SJSA1 (cell line): ENCODE measurements around the gene STAT5A. TPM values are rescaled to one million over a fixed set of nuclear protein-coding genes. Genes with fewer than 3 reads are reported as not detected.

Source experiments
- DNase-seq, 2 experiments: peaks; one replicate each; pipeline ENCODE4 v3.0.0-alpha.2; 2015 to 2020; ENCODE audit warnings: low spot score in 2 of 2, low read depth in 1 of 2
- H3K27ac ChIP-seq: fragments of 250-450 bp; sonication (Bioruptor Pico); 2 replicates; pipeline ENCODE4 v1.5.1; 2020; ENCODE audit warnings: mild to moderate bottlenecking, moderate library complexity
- H3K27me3 ChIP-seq: fragments of 250-450 bp; sonication (Bioruptor Pico); replicated peaks from 2 replicates; pipeline ENCODE4 v1.5.1; 2020; ENCODE audit warnings: mild to moderate bottlenecking, moderate library complexity
- H3K36me3 ChIP-seq: fragments of 250-450 bp; sonication (Bioruptor Pico); 2 replicates; pipeline ENCODE4 v1.5.1; 2020; ENCODE audit warnings: mild to moderate bottlenecking
- H3K4me1 ChIP-seq: fragments of 250-450 bp; sonication (Bioruptor Pico); replicated peaks from 2 replicates; pipeline ENCODE4 v1.6.1; 2021; ENCODE audit warnings: mild to moderate bottlenecking
- H3K4me3 ChIP-seq: fragments of 250-450 bp; sonication (Bioruptor Pico); 2 replicates; pipeline ENCODE4 v1.5.1; 2020; ENCODE audit warnings: mild to moderate bottlenecking
- H3K9me3 ChIP-seq: fragments of 250-450 bp; sonication (Bioruptor Pico); replicated peaks from 2 replicates; pipeline ENCODE4 v1.5.1; 2020; ENCODE audit warnings: mild to moderate bottlenecking
- total RNA-seq: library from RNA; depleted of rRNA; stranded (reverse); fragments of >200 nt; shearing (Covaris generic); gene quantifications from 2 replicates; pipeline ENCODE4 v1.2.3, GENCODE V29; 2014

STAT5A gene
- total RNA-seq, 1 experiment from 2014 or later: 4.6 TPM

DNA sequence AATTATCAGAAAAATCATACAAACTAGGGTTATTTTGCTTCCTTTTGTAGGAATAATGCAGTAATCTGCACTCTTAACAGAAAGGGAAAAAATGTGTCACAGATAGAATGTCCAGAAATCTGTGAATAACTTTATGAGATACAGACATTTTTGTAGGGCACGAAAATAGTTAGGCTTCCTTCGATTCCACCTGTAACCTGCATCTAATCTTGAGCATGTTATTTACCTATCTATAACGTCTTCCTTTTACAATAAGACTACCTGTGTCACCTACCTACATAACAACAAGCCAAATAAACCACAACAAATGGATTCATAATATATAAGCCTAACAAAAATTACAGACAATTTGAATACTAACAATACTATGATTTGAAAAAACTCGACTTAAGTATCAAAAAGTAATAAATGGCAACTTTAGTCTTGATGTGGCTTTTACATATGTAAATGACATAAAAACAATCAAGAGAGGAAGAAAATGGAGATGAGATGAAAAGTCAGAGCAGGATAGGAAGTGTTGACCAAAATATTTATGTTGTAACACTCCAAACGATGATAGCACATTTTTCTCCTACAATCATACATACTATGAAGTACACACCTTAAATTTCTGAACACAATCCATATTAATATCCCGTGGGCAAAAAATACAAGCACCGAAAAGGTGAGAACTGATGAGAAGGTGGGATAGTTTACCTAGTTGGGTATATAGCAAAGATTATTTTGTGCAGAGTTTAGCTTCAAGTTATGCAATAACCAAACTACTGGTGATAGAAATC, 14.6 kb upstream of the STAT5A start:
- DNase-seq: no peak
- Histone ChIP-seq H3K36me3 (peaks cover 3% of the 10 kb centered on the region; the same call in 1 of the 2 replicates), H3K4me1 (peaks cover 44% of the 10 kb centered on the region), H3K4me3 (no peak overlapping the region), H3K9me3 (peaks cover 2% of the 10 kb centered on the region; the same call in 1 of the 2 replicates), H3K27ac (no peak overlapping the region), H3K27me3 (no peaks in the 10 kb centered on the region)

- Histone ChIP-seq H3K27me3 (no peaks in the 10 kb centered on the region), H3K9me3 (peaks cover 2% of the 10 kb centered on the region; the same call in 1 of the 2 replicates), H3K27ac (no peak overlapping the region), H3K4me3 (no peak overlapping the region), H3K36me3 (peaks cover 3% of the 10 kb centered on the region; the same call in 1 of the 2 replicates), H3K4me1 (peaks cover 39% of the 10 kb centered on the region)
- no peak for DNase-seq
These were observed 14.1 kb upstream of the STAT5A start for GRCh38 chr17:42274253-42274542.

DNA sequence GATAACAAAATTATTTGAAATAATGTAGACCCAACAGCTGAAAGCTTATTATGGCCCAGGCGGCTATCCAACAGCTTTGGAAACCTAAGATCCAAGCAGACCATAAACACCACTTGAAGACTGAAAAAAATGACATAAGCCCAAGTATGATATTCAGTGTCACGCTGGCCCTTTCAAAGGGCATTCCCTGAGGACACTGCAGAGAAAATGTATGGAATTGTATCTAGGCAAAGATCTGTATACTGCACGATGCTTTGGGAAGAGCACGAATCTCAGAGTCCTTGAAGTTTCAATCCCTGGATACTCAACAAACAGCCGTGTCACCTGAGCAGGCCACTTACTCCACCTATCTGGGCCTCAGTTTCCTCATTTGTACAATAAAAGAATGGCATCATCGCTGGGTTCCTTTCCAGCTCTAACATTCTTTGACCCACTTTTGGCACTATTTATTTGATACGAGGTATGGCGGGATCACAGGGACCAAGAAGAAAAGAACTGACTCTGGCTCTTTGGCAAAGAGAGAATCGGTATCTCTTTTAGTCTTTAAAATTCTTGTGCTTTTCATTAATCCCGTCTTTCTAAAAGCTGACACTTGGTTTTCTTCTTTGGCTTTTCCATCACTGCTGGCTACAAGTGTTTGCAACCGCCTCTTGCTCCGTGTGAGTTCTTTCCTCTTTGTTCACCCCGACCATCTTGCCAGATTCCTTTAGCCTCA, 13.3 kb upstream of the STAT5A start:
- H3K27ac ChIP-seq: no peak overlapping the region
- no peak for DNase-seq

GRCh38 chr17:42275527-42276358, 12.6 kb upstream of the STAT5A start:
- DNase-seq: peak; percentile 40 to 43
- H3K36me3 ChIP-seq: peaks cover 3% of the 10 kb centered on the region; the same call in 1 of the 2 replicates
- 0 out of 2 replicates have a peak overlapping the region, but pooled peaks have one; percentile 67 for H3K27ac ChIP-seq
- H3K9me3 ChIP-seq: peaks cover 2% of the 10 kb centered on the region; the same call in 1 of the 2 replicates
- H3K4me1 ChIP-seq: peaks cover 24% of the 10 kb centered on the region
- no peaks in the 10 kb centered on the region for H3K27me3 ChIP-seq
- H3K4me3 ChIP-seq: peak overlapping the region; percentile 93

More for the DNA sequence above, 13.3 kb upstream of the STAT5A start:
- H3K9me3 ChIP-seq: peaks cover 2% of the 10 kb centered on the region; the same call in 1 of the 2 replicates
- no peaks in the 10 kb centered on the region for H3K27me3 ChIP-seq
- peaks cover 3% of the 10 kb centered on the region; the same call in 1 of the 2 replicates for H3K36me3 ChIP-seq
- H3K4me1 ChIP-seq: peaks cover 32% of the 10 kb centered on the region
- H3K4me3 ChIP-seq: peak overlapping the region; percentile 93

DNA sequence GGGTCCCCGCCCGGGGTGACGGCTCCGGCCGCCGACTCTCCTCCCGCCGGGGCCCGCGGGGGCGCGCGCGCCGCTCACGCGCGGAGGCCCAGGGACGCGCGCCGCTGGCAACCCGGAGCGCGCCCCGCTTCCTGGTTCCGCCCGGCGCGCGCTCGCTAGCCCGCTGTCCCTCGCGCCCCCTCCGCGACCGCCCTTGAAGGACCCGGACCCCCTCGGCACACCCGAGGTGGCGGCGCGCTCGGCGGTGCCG, 12.0 kb upstream of the STAT5A start, which contains the start of gene STAT5B:
STAT5B (minus strand) TSS at position 33 of the 250 bp plus-strand sequence. CDS start 44,264 bp downstream, outside the sequence.
- Histone ChIP-seq H3K9me3 (peaks cover 2% of the 10 kb centered on the region; the same call in 1 of the 2 replicates), H3K27me3 (no peaks in the 10 kb centered on the region), H3K36me3 (peaks cover 3% of the 10 kb centered on the region; the same call in 1 of the 2 replicates), H3K27ac (peak within 1 kb of the TSS; percentile 67), H3K4me1 (peaks cover 20% of the 10 kb centered on the region), H3K4me3 (peak within 1 kb of the TSS; percentile 93)
- DNase-seq: peak in 1 of 2 experiments; percentile 56

- H3K9me3 ChIP-seq: peaks cover 2% of the 10 kb centered on the region; the same call in 1 of the 2 replicates
- peak; percentile 74 to 82 for DNase-seq
- peak overlapping the region; percentile 93 for H3K4me3 ChIP-seq
- H3K4me1 ChIP-seq: peaks cover 20% of the 10 kb centered on the region
- H3K36me3 ChIP-seq: peaks cover 3% of the 10 kb centered on the region; the same call in 1 of the 2 replicates
- H3K27ac ChIP-seq: peak overlapping the region; percentile 67
- H3K27me3 ChIP-seq: no peaks in the 10 kb centered on the region
These were observed 11.5 kb upstream of the STAT5A start for GRCh38 chr17:42276609-42277341.

GRCh38 chr17:42277342-42277712, 11.0 kb upstream of the STAT5A start:
- H3K4me3 ChIP-seq: no peak overlapping the region
- peaks cover 3% of the 10 kb centered on the region; the same call in 1 of the 2 replicates for H3K36me3 ChIP-seq
- peaks cover 2% of the 10 kb centered on the region; the same call in 1 of the 2 replicates for H3K9me3 ChIP-seq
- peaks cover 20% of the 10 kb centered on the region for H3K4me1 ChIP-seq
- DNase-seq: no peak
- no peak overlapping the region for H3K27ac ChIP-seq
- H3K27me3 ChIP-seq: no peaks in the 10 kb centered on the region

DNA sequence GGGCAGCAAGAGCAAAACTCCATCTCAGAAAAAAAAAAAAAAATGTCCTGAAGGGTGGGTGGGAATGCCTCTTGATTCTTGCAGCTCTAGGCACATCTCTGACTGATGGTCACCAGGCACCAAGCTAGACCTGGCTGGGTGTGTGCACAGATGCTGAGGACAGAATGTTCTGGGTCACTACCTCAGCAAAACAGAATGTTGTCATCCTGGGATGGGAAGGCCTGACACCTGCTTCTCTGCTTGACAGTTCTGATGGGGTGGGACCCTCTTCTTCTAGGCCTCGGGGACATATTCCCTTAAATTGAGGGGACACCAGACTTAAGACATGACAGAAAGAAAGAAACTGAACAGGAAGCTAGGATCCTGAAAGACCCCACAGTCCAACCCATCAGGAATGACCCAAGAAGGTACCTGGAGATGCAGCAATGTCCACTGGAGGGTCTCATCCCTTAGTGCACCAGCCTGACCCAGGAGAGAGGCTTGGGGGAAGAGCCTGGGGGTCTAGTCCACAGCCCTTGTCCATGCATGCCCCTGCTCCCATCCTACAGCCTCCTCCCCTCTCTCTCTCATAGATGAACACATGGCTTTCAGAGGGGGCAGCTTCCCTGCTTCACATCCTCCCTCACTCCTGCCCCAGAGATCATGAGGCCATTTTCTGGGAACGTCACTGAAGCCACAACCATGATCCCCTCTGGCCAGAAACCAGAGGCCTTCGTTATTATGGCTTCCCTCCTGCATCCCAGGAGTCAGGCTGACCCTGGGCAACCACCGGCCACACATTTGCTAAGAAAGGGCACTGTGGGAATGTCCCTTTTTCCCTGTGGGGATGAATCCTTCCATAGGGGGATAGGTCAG, 8.3 kb upstream of the STAT5A start:
- Histone ChIP-seq H3K9me3 (peaks cover 2% of the 10 kb centered on the region; the same call in 1 of the 2 replicates), H3K4me3 (no peak overlapping the region), H3K27ac (no peak overlapping the region), H3K27me3 (no peaks in the 10 kb centered on the region), H3K4me1 (peaks cover 13% of the 10 kb centered on the region), H3K36me3 (peaks cover 3% of the 10 kb centered on the region; the same call in 1 of the 2 replicates)
- peak in 1 of 2 experiments; percentile 22 for DNase-seq

- H3K4me1 ChIP-seq: peaks cover 8% of the 10 kb centered on the region
- DNase-seq: peak in 1 of 2 experiments; percentile 37
These were observed 6.7 kb upstream of the STAT5A start for GRCh38 chr17:42281571-42282096.

DNA sequence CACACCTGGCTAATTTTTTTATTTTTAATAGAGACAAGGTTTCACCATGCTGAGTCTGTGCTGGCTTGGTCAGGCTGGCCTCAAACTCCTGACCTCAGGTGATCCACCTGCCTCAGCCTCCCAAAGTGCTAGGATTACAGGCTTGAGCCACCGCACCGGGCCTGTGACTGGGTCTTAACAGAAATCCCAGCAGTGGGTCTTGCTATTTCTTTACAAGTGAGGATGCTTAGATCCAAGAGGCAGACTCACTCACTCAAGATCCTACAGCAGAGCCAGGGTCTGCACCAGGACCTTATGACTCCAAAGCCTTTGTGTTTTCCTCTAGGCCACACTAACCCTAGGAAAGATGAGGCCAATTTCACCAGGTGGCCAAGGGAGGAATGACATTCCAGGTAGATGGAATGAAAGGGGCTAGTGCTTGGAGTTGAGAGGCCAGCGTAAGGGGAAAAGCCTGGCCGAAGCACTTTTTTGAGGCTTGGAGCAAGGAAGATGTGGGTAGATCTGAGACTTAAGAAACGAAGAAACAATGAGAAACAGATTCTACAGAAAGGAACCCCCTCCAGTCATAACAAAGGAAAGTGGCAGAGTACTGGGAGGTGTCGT, 5.7 kb upstream of the STAT5A start:
- no peaks in the 10 kb centered on the region for H3K27me3 ChIP-seq
- no peak overlapping the region for H3K27ac ChIP-seq
- no peaks in the 10 kb centered on the region for H3K9me3 ChIP-seq
- peaks cover 5% of the 10 kb centered on the region for H3K4me1 ChIP-seq
- peak in 1 of 2 experiments; percentile 16 for DNase-seq
- no peaks in the 10 kb centered on the region for H3K36me3 ChIP-seq
- H3K4me3 ChIP-seq: no peak overlapping the region

More at GRCh38 chr17:42281571-42282096, 6.7 kb upstream of the STAT5A start:
- no peaks in the 10 kb centered on the region for H3K27me3 ChIP-seq
- H3K27ac ChIP-seq: no peak overlapping the region
- no peak overlapping the region for H3K4me3 ChIP-seq
- H3K9me3 ChIP-seq: no peaks in the 10 kb centered on the region
- H3K36me3 ChIP-seq: no peaks in the 10 kb centered on the region

DNA sequence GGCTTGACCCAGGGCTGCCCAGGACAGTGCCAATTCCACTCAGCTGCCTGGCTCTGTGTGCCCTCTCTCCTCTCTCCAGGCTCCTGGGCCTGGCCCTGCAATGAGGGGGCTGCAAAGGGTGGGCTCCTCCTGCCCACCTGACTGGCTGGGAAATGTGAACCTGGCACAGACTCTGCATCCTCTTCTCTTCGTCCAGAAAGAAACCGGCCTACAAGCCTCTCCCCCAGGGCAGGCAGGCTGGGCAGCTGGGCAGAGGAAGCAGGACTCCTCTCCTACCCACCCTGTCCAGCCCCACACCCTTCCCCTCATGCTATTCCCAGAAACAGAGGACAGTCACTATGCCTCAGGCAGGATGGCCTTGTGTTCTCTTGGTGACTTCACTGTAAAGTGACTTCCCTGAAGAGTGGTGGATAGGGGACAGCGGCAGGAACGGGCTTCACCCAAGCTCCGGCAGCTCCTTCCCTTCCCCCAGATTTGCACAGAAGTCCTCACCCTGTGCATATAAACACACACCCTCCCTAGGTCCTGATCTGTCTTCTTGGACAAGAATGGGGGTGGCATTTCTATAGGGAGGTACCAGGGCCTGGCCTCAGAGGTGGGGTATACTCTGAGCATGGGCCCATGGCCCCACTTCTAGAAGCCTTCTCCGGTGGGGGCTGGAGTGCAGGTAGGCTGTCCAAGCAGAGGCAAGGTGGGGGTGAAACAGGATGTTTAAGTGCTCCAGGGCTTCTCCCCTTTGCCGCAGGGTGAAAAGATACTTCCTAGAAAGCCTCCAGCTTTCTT, 4.9 kb upstream of the STAT5A start:
- H3K4me1 ChIP-seq: peaks cover 12% of the 10 kb centered on the region
- no peaks in the 10 kb centered on the region for H3K9me3 ChIP-seq
- peak in 1 of 2 experiments; percentile 32 for DNase-seq
- no peaks in the 10 kb centered on the region for H3K27me3 ChIP-seq
- H3K36me3 ChIP-seq: no peaks in the 10 kb centered on the region
- H3K27ac ChIP-seq: no peak overlapping the region
- no peak overlapping the region for H3K4me3 ChIP-seq
